ENCODE measurements around the gene KIRREL1.

The KIRREL1 gene

GRCh38 chr1:157993147-157993917, at the start of gene KIRREL1:
KIRREL1 (plus strand) TSS chr1:157993645; CDS start chr1:157993677, 32 bp downstream.
- in situ Hi-C loops (cut with HindIII; ENCODE audit: low sequenced_read_pairs), result no loop called here

GRCh38 chr1:157944663-157945280, 48.7 kb upstream of the KIRREL1 start:
- in situ Hi-C loops (cut with HindIII; ENCODE audit: low sequenced_read_pairs), result no loop called here

- in situ Hi-C loops (cut with HindIII; ENCODE audit: low sequenced_read_pairs), result no loop called here
Observed at GRCh38 chr1:157948312-157949073, 45.0 kb upstream of the KIRREL1 start.

GRCh38 chr1:157949074-157949354, 44.4 kb upstream of the KIRREL1 start:
- in situ Hi-C loops (cut with HindIII; ENCODE audit: low sequenced_read_pairs), result no loop called here

GRCh38 chr1:157951230-157951629, 42.2 kb upstream of the KIRREL1 start:
- in situ Hi-C loops (cut with HindIII; ENCODE audit: low sequenced_read_pairs), result no loop called here

GRCh38 chr1:157952601-157953000, 40.8 kb upstream of the KIRREL1 start:
- in situ Hi-C loops (cut with HindIII; ENCODE audit: low sequenced_read_pairs), result no loop called here

GRCh38 chr1:157955221-157955620, 38.2 kb upstream of the KIRREL1 start:
- in situ Hi-C loops (cut with HindIII; ENCODE audit: low sequenced_read_pairs), result no loop called here

GRCh38 chr1:157955857-157956256, 37.6 kb upstream of the KIRREL1 start:
- in situ Hi-C loops (cut with HindIII; ENCODE audit: low sequenced_read_pairs), result no loop called here

GRCh38 chr1:157956732-157957131, 36.7 kb upstream of the KIRREL1 start:
- in situ Hi-C loops (cut with HindIII; ENCODE audit: low sequenced_read_pairs), result no loop called here

- in situ Hi-C loops (cut with HindIII; ENCODE audit: low sequenced_read_pairs), result no loop called here
Observed at GRCh38 chr1:157958263-157958662, 35.2 kb upstream of the KIRREL1 start.

GRCh38 chr1:157959750-157960149, 33.7 kb upstream of the KIRREL1 start:
- in situ Hi-C loops (cut with HindIII; ENCODE audit: low sequenced_read_pairs), result no loop called here

- in situ Hi-C loops (cut with HindIII; ENCODE audit: low sequenced_read_pairs), result no loop called here
Observed at GRCh38 chr1:157960773-157961172, 32.7 kb upstream of the KIRREL1 start.

GRCh38 chr1:157961805-157962762, 31.4 kb upstream of the KIRREL1 start:
- in situ Hi-C loops (cut with HindIII; ENCODE audit: low sequenced_read_pairs), result no loop called here

- in situ Hi-C loops (cut with HindIII; ENCODE audit: low sequenced_read_pairs), result no loop called here
Observed at GRCh38 chr1:157963713-157964112, 29.7 kb upstream of the KIRREL1 start.

GRCh38 chr1:157965584-157965983, 27.9 kb upstream of the KIRREL1 start:
- in situ Hi-C loops (cut with HindIII; ENCODE audit: low sequenced_read_pairs), result loop anchor here (5.0 kb wide), 1 partner anchor 37 kb away; no protein-coding TSS in a partner anchor

- in situ Hi-C loops (cut with HindIII; ENCODE audit: low sequenced_read_pairs), result loop anchor here (5.0 kb wide), 1 partner anchor 36 kb away; no protein-coding TSS in a partner anchor
Observed at GRCh38 chr1:157966031-157966537, 27.4 kb upstream of the KIRREL1 start.

GRCh38 chr1:157967205-157967604, 26.2 kb upstream of the KIRREL1 start:
- in situ Hi-C loops (cut with HindIII; ENCODE audit: low sequenced_read_pairs), result loop anchor here (5.0 kb wide), 1 partner anchor 35 kb away; no protein-coding TSS in a partner anchor

GRCh38 chr1:157968508-157968907, 24.9 kb upstream of the KIRREL1 start:
- in situ Hi-C loops (cut with HindIII; ENCODE audit: low sequenced_read_pairs), result loop anchor here (5.0 kb wide), 1 partner anchor 34 kb away; no protein-coding TSS in a partner anchor

GRCh38 chr1:157968946-157969345, 24.5 kb upstream of the KIRREL1 start:
- in situ Hi-C loops (cut with HindIII; ENCODE audit: low sequenced_read_pairs), result loop anchor here (5.0 kb wide), 1 partner anchor 33 kb away; no protein-coding TSS in a partner anchor

All from endothelial cell of hepatic sinusoid (primary cell).